Right atrium auricular region (tissue), 2 donors: Measurements from ENCODE around the gene CNTNAP2. TPM values are rescaled to one million over a fixed set of nuclear protein-coding genes. Genes with fewer than 3 reads are reported as not detected.

Source experiments
- DNase-seq: peaks from one replicate; pipeline ENCODE4 v3.0.0-alpha.2; 2019; ENCODE audit warnings: low spot score
- H3K27ac ChIP-seq, 2 donors: fragments of 200-600 bp; sonication (generic); 1 replicate in 1 of 2; 2 replicates in 1 of 2; pipeline ENCODE4 v1.5.1; 2016 to 2019
- H3K27me3 ChIP-seq, 2 donors: fragments of 200-600 bp; sonication (generic); one replicate each; pipeline versions ENCODE4 v1.5.1 to v1.6.0; 2017 to 2019
- H3K36me3 ChIP-seq: fragments of 200-600 bp; sonication (generic); one replicate; pipeline ENCODE4 v1.5.1; 2016
- H3K4me1 ChIP-seq, 2 donors: fragments of 200-600 bp; sonication (generic); one replicate each; pipeline versions ENCODE4 v1.5.1 to v1.6.0; 2017 to 2019
- H3K4me3 ChIP-seq, 2 donors: fragments of 200-600 bp; sonication (generic); 1 replicate in 1 of 2; 2 replicates in 1 of 2; pipeline ENCODE4 v1.5.1; 2017 to 2019; ENCODE audit warnings: mild to moderate bottlenecking in 1 of 2, moderate library complexity in 1 of 2
- H3K9me3 ChIP-seq, 2 donors: fragments of 200-600 bp; sonication (generic); one replicate each; pipeline ENCODE4 v1.5.1; 2019
- total RNA-seq, 2 donors: library from RNA; depleted of rRNA; stranded (reverse); fragments of >200 nt; gene quantifications; one replicate each; pipeline ENCODE4 v1.1.0, GENCODE V29; 2016
- TF ChIP-seq, protein P1 (sequence below), 2 donors: fragments of 200-600 bp; sonication (generic); IDR thresholded peaks; one replicate each; pipeline ENCODE4 v1.5.1; 2019; ENCODE audit warnings: antibody characterized with exemption in 2 of 2

The CNTNAP2 gene
- total RNA-seq, 2 donors from 2014 or later = 1.1 to 1.7 TPM

DNA sequence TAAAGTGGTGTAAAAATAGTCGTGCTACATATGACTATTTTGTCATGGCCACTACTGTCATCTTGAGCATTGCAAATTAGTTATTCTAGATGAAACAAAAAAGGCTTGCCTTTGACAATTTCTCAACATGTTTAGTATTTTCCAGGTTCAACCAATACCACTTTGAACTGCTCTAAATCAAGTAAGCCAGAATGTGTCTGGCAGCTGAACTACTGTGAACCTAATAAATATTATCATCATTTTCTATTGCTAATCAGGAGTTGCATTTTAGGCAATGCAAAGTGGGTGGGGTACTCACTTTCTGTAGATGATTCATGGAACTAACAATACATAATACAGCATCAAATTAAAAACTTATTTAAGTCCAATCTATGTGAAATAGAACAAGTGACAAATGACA is 877.2 kb downstream of the CNTNAP2 start:
- H3K36me3 ChIP-seq = no peaks in the 10 kb centered on the region
- no peak overlapping the region for H3K4me3 ChIP-seq
- DNase-seq = no peak
- no peaks in the 10 kb centered on the region for H3K27me3 ChIP-seq
- no peak overlapping the region for H3K27ac ChIP-seq
- peaks cover 0 to 5% of the 10 kb centered on the region in 2 donors for H3K9me3 ChIP-seq
- no peaks in the 10 kb centered on the region for H3K4me1 ChIP-seq
- TF ChIP-seq, protein P1, sequence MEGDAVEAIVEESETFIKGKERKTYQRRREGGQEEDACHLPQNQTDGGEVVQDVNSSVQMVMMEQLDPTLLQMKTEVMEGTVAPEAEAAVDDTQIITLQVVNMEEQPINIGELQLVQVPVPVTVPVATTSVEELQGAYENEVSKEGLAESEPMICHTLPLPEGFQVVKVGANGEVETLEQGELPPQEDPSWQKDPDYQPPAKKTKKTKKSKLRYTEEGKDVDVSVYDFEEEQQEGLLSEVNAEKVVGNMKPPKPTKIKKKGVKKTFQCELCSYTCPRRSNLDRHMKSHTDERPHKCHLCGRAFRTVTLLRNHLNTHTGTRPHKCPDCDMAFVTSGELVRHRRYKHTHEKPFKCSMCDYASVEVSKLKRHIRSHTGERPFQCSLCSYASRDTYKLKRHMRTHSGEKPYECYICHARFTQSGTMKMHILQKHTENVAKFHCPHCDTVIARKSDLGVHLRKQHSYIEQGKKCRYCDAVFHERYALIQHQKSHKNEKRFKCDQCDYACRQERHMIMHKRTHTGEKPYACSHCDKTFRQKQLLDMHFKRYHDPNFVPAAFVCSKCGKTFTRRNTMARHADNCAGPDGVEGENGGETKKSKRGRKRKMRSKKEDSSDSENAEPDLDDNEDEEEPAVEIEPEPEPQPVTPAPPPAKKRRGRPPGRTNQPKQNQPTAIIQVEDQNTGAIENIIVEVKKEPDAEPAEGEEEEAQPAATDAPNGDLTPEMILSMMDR (IDR thresholded peaks at IDR 0.05) = no peak

DNA sequence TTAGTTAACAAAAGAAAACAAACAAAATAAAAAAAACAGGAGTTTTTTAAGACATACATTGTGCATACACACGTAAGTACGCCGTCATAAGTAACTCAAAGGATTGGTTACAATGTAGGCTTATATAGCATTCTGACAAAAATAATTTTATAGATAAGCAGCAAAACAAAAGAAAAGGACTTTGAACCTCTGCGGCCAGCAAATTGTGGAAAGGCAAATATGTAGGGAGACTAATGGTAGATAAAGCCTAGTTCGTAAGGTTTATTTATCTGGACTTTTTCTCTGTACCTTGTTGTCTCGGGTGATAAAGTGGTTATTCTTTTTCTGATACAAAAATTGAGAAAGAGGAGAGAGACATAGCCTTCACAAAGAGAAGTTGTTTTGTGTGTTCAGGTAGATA is 891.9 kb downstream of the CNTNAP2 start:
- no peaks in the 10 kb centered on the region for H3K9me3 ChIP-seq
- no peaks in the 10 kb centered on the region for H3K27me3 ChIP-seq
- H3K4me1 ChIP-seq = no peaks in the 10 kb centered on the region
- TF ChIP-seq, protein P1 (IDR thresholded peaks at IDR 0.05) = no peak
- no peak for DNase-seq
- H3K36me3 ChIP-seq = no peaks in the 10 kb centered on the region
- H3K27ac ChIP-seq = no peak overlapping the region
- H3K4me3 ChIP-seq = no peak overlapping the region

DNA sequence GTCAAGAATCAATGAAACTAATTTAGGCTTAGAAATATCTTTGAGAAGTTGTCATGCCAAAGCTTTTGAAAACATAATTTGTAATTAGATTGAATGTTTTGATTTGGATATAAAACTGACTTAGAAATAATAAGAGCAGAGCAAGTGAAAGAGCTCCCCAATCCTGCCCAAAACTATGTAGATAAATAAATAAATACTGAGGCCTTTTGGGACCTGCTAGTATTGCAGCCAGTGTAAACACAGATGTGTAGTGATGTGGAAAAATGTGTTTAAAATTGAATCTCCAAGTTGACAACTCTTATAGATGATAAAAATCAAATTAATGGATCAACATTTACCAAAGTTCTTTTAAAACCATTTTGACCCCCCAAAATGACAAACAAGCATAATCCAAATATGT is 896.1 kb downstream of the CNTNAP2 start:
- Histone ChIP-seq H3K27ac (no peak overlapping the region), H3K27me3 (no peaks in the 10 kb centered on the region), H3K36me3 (no peaks in the 10 kb centered on the region), H3K9me3 (no peaks in the 10 kb centered on the region), H3K4me3 (no peak overlapping the region), H3K4me1 (no peaks in the 10 kb centered on the region)
- no peak for DNase-seq
- TF ChIP-seq, protein P1 (IDR thresholded peaks at IDR 0.05) = no peak

DNA sequence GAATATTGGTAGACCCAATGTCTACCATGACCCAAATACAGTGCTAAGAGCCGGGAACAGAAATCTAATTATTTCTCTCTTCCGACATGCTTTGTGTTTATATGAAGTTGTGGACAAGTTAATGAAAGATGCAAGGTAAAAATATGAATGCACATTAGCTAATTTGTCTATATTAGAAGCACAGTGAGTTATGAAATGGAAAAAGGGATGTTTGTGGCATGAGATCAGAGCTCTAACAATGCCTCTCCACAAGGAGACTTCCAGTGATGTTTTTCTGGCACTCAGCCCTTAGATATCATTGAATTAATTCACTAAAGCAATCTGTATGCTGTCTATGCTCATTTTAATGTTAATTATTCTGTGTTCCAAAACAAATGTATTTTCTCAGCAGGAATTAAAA is 897.2 kb downstream of the CNTNAP2 start:
- no peaks in the 10 kb centered on the region for H3K36me3 ChIP-seq
- no peaks in the 10 kb centered on the region for H3K4me1 ChIP-seq
- no peak for DNase-seq
- H3K27me3 ChIP-seq = no peaks in the 10 kb centered on the region
- no peaks in the 10 kb centered on the region for H3K9me3 ChIP-seq
- H3K4me3 ChIP-seq = no peak overlapping the region
- TF ChIP-seq, protein P1 (IDR thresholded peaks at IDR 0.05) = no peak
- no peak overlapping the region for H3K27ac ChIP-seq

DNA sequence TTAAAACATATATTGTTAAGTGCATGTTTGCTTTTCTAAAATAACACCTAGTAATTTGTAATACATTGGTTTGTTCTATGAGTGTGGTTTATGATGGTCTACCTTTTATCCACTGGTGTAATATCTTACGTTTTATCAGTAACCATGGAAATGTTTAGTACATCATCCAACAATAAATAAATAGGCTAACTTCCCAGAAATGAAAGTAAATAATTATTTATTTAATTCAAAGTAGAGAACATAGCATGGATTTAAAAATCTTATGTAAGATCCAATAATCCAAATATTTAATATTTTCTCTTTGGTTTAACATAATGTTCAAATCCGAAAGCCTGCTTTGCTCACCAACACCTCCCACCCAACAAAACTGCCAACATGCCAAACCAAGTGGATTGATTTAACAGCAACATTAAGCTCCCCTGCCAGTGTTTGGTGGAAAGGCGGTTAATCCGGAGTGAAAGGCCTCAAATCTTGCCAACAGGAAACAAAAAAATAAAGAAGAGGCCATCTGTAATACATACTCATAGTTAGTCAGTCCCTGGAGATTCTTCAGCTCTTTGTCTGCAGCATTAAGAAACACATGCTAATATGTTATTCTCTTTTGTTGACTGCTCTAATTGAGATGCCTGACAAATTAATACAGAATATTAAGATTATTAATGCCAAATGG is 897.8 kb downstream of the CNTNAP2 start:
- H3K4me1 ChIP-seq = no peaks in the 10 kb centered on the region
- no peaks in the 10 kb centered on the region for H3K9me3 ChIP-seq
- H3K27me3 ChIP-seq = no peaks in the 10 kb centered on the region
- H3K27ac ChIP-seq = no peak overlapping the region
- TF ChIP-seq, protein P1 (IDR thresholded peaks at IDR 0.05) = no peak
- no peak for DNase-seq
- H3K4me3 ChIP-seq = no peak overlapping the region
- no peaks in the 10 kb centered on the region for H3K36me3 ChIP-seq

DNA sequence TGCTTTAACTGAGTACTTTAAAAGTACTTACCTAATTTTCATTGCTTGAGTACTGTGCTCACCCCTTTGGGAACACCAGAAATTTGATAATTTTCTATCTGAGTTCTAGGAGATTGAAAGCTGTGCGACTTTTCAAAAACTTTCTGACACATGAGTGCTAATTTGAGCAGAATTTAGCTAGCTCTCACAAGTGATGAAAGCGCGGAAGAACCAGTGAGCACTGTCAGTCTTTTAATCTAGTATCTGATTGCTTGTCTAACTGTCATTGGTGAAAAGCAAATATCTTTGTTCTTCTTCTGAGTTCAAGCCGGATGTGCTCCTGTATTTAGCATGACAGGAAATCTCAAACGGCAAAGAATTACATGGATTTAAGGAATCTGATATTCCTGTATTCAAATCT is 899.4 kb downstream of the CNTNAP2 start:
- no peak overlapping the region for H3K4me3 ChIP-seq
- DNase-seq = no peak
- H3K27me3 ChIP-seq = no peaks in the 10 kb centered on the region
- TF ChIP-seq, protein P1 (IDR thresholded peaks at IDR 0.05) = no peak
- no peaks in the 10 kb centered on the region for H3K36me3 ChIP-seq
- H3K27ac ChIP-seq = no peak overlapping the region
- no peaks in the 10 kb centered on the region for H3K4me1 ChIP-seq
- no peaks in the 10 kb centered on the region for H3K9me3 ChIP-seq
